Measurements from ENCODE around the gene DTX2.

- no peak for TF ChIP-seq POLR2AphosphoS5 (IDR thresholded peaks at IDR 0.05; ENCODE audit: low read depth, low read length)
- TF ChIP-seq REST (IDR thresholded peaks at IDR 0.05; ENCODE audit: insufficient read depth in 1 of 2, low read depth in 2 of 2, low read length in 2 of 2) = no peak
Measured at GRCh38 chr7:76412249-76412648, 49.3 kb upstream of the DTX2 start.
